Left ventricle myocardium inferior (tissue), 1 donor: Measurements from ENCODE around the gene KCNK10. TPM values are rescaled to one million over a fixed set of nuclear protein-coding genes. Genes with fewer than 3 reads are reported as not detected.

Source experiments
- DNase-seq: peaks from one replicate; pipeline ENCODE4 v3.0.0-alpha.2; 2020
- H3K27ac ChIP-seq: fragments of 200-600 bp; replicated peaks from 2 replicates; pipeline ENCODE4 v1.8.0; 2021
- H3K27me3 ChIP-seq: fragments of 200-600 bp; 2 replicates; pipeline ENCODE4 v1.8.0; 2021; ENCODE audit warnings: low read depth
- H3K36me3 ChIP-seq: fragments of 200-600 bp; 2 replicates; pipeline ENCODE4 v1.8.0; 2021
- H3K4me1 ChIP-seq: fragments of 200-600 bp; 2 replicates; pipeline ENCODE4 v1.8.0; 2021
- H3K4me3 ChIP-seq: fragments of 200-600 bp; 2 replicates; pipeline ENCODE4 v1.8.0; 2021; ENCODE audit warnings: mild to moderate bottlenecking, moderate library complexity
- H3K9me3 ChIP-seq: fragments of 200-600 bp; replicated peaks from 2 replicates; pipeline ENCODE4 v1.8.0; 2021
- intact Hi-C: fragments of 100-400 bp; cut with micrococcal nuclease; formaldehyde crosslinking; loops from one replicate; pipeline ENCODE4 v1.11.0; 2022
- total RNA-seq: library from RNA; stranded (reverse); fragmentation: NEBNext Ultra II Directional; extraction: Animal tissue kit (Norgen Biotek cat#: 25700); gene quantifications from one replicate; pipeline ENCODE4 v1.2.1, GENCODE V29; 2021
- TF ChIP-seq, protein P1 (sequence below): fragments of 200-600 bp; IDR thresholded peaks from 2 replicates; pipeline ENCODE4 v1.8.0; 2021; ENCODE audit warnings: antibody characterized with exemption, mild to moderate bottlenecking, borderline replicate concordance
- donor health status: DM: no; HTN: yes; CAD: no; lungs with severe emphysema.

Gene KCNK10
- total RNA-seq, 1 donor from 2014 or later: not detected

DNA sequence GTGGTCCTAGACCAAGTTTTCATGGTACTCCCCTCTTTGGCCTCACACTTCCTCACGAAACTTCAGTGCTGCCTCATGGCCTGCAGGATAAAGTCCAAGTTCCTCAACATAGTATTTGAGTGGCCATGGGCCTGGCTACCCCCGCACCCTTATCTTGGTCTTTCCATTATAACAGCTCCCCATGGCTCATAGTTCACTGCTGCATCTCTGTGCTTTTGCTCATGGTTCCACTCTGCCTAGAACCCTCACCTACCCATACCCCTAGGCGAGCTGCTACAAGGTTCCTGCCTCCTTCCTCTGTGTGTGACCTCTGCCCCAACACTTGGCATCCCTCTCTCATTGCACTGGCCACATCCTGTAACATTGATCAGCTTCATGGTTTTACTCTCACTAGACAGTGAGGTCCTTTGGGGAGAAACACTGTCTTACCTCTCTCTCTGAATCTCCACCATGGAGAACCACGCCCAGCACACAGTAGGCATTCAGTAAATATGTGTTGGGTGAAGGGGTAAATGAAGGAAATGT is 159.3 kb downstream of the KCNK10 start:
- no peaks in the 10 kb centered on the region for H3K9me3 ChIP-seq
- TF ChIP-seq, protein P1, sequence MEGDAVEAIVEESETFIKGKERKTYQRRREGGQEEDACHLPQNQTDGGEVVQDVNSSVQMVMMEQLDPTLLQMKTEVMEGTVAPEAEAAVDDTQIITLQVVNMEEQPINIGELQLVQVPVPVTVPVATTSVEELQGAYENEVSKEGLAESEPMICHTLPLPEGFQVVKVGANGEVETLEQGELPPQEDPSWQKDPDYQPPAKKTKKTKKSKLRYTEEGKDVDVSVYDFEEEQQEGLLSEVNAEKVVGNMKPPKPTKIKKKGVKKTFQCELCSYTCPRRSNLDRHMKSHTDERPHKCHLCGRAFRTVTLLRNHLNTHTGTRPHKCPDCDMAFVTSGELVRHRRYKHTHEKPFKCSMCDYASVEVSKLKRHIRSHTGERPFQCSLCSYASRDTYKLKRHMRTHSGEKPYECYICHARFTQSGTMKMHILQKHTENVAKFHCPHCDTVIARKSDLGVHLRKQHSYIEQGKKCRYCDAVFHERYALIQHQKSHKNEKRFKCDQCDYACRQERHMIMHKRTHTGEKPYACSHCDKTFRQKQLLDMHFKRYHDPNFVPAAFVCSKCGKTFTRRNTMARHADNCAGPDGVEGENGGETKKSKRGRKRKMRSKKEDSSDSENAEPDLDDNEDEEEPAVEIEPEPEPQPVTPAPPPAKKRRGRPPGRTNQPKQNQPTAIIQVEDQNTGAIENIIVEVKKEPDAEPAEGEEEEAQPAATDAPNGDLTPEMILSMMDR: no peak
- no peaks in the 10 kb centered on the region for H3K4me1 ChIP-seq
- intact Hi-C loops: loop anchor here (10.0 kb wide), 2 partner anchors 149 to 219 kb away; no protein-coding TSS in a partner anchor
- no peak overlapping the region for H3K27ac ChIP-seq
- peaks cover 60% of the 10 kb centered on the region for H3K27me3 ChIP-seq
- no peaks in the 10 kb centered on the region for H3K36me3 ChIP-seq
- no peak for DNase-seq
- H3K4me3 ChIP-seq: no peak overlapping the region

DNA sequence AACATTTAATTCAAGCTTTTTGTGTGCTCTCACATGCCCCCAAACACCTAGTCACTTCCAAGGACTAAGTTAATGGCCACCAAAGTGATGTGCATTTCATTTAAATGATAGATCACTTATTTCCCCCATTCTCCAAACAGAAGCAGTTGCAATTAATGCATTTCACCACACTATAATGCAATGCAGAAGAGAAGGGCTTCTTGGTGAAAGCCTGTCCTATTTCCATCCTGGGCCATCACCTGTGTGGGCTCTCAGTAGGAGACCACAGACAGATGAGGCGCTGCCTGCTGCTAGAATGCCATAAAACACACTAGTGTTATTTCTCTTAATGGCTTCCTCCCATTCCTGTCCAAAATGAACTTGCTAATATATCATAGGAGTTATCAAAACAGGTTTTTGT is 166.9 kb downstream of the KCNK10 start:
- TF ChIP-seq, protein P1: no peak
- intact Hi-C loops: no loop called here
- Histone ChIP-seq H3K4me3 (no peak overlapping the region), H3K9me3 (no peaks in the 10 kb centered on the region), H3K27ac (no peak overlapping the region), H3K36me3 (no peaks in the 10 kb centered on the region), H3K4me1 (no peaks in the 10 kb centered on the region), H3K27me3 (peaks cover 35% of the 10 kb centered on the region)
- no peak for DNase-seq

DNA sequence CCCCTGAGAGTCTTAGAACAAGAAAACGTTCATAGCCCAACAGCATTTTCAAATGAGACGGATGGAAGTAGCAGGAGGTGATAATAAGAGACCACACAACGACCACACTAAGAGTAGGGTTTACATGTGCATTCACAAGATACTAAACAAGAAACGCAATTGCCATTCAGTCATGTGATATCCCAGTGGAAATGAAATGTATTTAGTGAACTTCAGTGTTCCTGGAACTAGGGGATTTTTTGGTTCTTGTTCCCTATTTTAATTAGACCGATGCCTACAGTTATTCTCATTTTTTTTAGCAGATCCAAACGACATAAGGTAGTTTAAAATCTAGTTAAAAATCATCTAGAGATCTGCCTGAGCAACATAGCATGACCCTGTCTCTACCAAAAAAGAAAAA is 168.1 kb downstream of the KCNK10 start:
- intact Hi-C loops: no loop called here
- Histone ChIP-seq H3K9me3 (no peaks in the 10 kb centered on the region), H3K27ac (no peak overlapping the region), H3K4me1 (no peaks in the 10 kb centered on the region), H3K27me3 (peaks cover 26% of the 10 kb centered on the region), H3K36me3 (no peaks in the 10 kb centered on the region), H3K4me3 (no peak overlapping the region)
- TF ChIP-seq, protein P1: no peak
- no peak for DNase-seq

DNA sequence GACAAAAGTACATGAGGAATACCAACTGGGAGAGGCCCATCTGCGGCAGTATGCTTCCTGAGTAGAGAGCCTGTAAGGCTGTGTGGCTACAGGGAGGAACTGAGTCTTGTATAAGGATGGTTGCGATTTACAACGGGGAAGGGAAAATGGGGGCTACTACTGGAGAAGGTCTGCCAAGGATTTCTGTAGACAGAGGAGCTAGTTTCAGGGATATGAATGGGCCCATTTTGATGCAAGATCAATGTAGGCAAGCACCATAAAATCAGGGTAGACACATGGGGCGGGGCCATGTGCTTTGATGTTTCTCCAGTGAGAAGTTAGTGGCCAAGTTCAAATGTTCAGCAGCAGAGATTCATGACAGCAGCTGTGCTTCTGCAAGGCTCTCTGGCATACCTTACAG is 168.7 kb downstream of the KCNK10 start:
- Histone ChIP-seq H3K9me3 (no peaks in the 10 kb centered on the region), H3K4me1 (no peaks in the 10 kb centered on the region), H3K27ac (no peak overlapping the region), H3K27me3 (peaks cover 23% of the 10 kb centered on the region), H3K36me3 (no peaks in the 10 kb centered on the region), H3K4me3 (no peak overlapping the region)
- intact Hi-C loops: no loop called here
- DNase-seq: no peak
- TF ChIP-seq, protein P1: no peak

DNA sequence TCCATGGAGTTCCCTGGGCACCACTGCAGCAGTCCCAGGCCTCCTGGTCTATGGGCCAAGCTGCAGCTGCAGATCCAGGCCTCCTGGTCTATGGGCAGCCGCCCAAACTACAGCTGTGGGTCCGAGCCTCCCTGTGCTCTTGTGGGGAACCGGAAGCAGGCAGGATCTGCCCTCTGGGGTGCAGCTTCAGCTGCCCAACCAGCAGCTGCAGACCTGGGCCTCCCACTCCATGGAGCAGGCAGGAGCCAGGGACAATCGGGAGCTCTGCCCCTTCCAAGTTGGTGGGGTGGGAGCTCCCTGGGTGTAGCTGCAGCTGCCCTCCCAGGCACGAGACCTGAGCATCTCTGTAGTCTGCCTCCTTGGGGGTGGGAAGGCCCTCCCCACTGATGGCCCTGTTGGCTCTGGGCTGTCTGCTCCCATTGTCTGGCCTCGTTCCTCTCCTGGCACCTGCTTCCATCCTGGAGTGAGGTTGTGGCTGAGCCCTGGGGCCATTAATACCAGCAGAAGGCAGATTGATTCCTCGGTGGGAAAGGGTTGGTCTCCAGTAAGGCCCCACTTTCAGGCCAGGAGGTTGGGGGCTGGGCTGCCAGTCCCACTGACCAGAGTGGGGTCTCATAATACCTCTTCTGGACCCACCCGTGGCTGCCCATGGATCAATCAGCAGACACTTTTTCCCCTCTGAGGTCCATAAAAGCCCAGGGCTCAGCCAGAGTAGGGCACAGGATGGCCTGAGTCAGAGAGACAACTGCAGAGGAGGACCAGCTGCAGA is 176.0 kb downstream of the KCNK10 start:
- H3K4me3 ChIP-seq: no peak overlapping the region
- no peaks in the 10 kb centered on the region for H3K36me3 ChIP-seq
- H3K27ac ChIP-seq: no peak overlapping the region
- intact Hi-C loops: no loop called here
- no peaks in the 10 kb centered on the region for H3K4me1 ChIP-seq
- peaks cover 26% of the 10 kb centered on the region for H3K27me3 ChIP-seq
- no peak for DNase-seq
- TF ChIP-seq, protein P1: no peak
- no peaks in the 10 kb centered on the region for H3K9me3 ChIP-seq
